Measurements from ENCODE around the gene TMEM39B. TPM values are rescaled to one million over a fixed set of nuclear protein-coding genes. Genes with fewer than 3 reads are reported as not detected.
"Not testable (repeated sequence)": the region's sequence is repeated elsewhere in the genome, so short reads cannot be mapped to it uniquely, and the experiment has no call there.

Gene TMEM39B
- total and polyA plus RNA-seq, 8 donors = 5.1 to 11.8 (median 6.2) TPM

DNA sequence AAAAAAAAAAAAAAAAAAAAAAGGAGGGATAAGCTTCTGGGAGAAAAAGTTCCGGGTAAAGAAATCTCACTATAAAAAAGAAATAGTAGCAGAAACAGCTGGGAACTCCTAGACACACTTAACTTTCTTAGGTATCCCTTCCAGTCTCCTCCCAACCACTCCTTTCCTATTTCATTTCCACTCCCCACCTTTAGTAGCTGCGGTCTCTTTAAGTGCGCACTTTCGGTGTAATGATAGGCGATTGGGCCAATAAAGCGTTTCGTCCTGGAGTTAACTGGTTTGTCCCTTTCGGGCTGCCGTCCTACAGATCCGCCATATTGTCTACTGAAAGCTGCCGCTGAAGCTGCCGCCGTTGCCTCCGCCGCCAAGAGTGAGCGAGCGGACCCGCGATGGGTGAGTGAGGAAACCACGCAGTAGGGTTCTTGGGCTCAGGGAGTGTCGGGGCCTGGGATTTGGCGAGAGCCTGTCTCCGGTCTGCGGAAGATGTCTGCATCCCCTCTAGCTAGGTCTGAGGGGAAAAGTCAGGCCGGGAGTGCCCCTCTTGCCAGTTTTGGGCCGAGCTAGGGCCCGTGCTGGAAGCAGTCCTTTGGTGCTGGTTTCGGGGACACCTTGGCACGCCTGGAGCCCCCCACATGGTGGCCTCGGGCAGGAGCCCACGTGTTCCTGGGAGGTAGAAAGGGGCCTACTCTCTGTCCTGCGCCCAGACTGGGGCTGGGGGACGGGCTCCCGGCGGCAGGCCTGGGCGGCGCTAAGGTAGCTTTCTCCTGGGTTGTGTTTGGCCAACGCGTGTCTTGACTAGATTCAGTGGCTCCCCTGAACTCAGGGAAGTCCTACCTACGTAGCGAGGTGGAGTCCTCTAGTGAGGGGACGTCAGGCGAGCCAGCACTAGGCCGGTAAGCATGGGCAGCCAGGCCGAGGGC is 35.3 kb downstream of the TMEM39B start, which contains the start of gene KPNA6:
Gene KPNA6 (plus strand): TSS at position 315 of the 920 bp plus-strand sequence. CDS start 75 bp downstream, at position 390.
- Histone ChIP-seq H3K4me1 (peaks cover 6 to 24% (median 14%) of the 10 kb centered on the region in 3 donors), H3K27me3 (no peaks in the 10 kb centered on the region), H3K4me3 (peak within 1 kb of the TSS; percentile 68 to 97 (median 90)), H3K36me3 (no peaks in the 10 kb centered on the region), H3K27ac (peak within 1 kb of the TSS; percentile 56 to 89 (median 80)), H3K9me3 (no peaks in the 10 kb centered on the region)
- intact Hi-C loops (cut with DNase I) = no loop called here
- ATAC-seq (peak; percentile 93 to 96 (median 95)), FAIRE-seq (peak; percentile 13), DNase-seq (peak; percentile 80 to 92 (median 88))
- 0 to 1% methylated on average over 45 of the region's 45 CpGs for WGBS, 2 donors
- TF ChIP-seq, protein P1, sequence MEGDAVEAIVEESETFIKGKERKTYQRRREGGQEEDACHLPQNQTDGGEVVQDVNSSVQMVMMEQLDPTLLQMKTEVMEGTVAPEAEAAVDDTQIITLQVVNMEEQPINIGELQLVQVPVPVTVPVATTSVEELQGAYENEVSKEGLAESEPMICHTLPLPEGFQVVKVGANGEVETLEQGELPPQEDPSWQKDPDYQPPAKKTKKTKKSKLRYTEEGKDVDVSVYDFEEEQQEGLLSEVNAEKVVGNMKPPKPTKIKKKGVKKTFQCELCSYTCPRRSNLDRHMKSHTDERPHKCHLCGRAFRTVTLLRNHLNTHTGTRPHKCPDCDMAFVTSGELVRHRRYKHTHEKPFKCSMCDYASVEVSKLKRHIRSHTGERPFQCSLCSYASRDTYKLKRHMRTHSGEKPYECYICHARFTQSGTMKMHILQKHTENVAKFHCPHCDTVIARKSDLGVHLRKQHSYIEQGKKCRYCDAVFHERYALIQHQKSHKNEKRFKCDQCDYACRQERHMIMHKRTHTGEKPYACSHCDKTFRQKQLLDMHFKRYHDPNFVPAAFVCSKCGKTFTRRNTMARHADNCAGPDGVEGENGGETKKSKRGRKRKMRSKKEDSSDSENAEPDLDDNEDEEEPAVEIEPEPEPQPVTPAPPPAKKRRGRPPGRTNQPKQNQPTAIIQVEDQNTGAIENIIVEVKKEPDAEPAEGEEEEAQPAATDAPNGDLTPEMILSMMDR (IDR thresholded peaks at IDR 0.05) = no peak

DNA sequence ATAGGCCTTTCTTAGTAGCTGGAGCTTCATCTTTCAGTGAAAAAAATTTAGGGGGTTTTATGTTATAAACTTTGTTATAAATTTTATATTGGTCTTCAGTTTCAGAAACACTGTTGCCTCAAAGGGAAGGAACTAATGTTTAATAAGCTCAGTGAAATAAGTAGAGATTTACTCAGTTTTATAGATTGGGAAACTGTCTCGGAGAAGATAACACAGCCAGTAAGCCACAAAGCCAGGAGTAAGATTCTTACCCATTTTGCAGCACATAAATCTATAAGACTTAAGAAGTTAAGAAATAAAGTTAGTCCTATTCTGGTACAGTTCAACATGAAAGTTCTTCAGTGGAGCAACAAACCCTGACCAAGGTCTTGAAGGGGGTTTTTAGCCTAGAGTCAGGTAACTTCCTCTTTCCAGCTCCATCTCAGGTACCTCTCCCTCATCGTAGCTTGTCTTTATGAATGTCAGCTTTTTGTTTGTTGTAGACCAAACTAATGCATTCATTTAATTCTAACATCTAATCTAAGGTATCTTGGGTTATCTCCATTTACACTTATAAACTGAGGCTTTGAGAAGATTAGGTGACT is 38.4 kb downstream of the TMEM39B start:
- H3K27ac ChIP-seq = no peak overlapping the region
- H3K4me3 ChIP-seq = no peak overlapping the region
- H3K4me1 ChIP-seq = peaks cover 10 to 27% (median 14%) of the 10 kb centered on the region in 3 donors
- 68 to 76% methylated on average over 2 of the region's 2 CpGs for WGBS, 2 donors
- no peaks in the 10 kb centered on the region for H3K36me3 ChIP-seq
- intact Hi-C loops (cut with DNase I) = no loop called here
- H3K9me3 ChIP-seq = no peaks in the 10 kb centered on the region
- TF ChIP-seq, protein P1 (IDR thresholded peaks at IDR 0.05) = no peak
- FAIRE-seq (no peak), DNase-seq (no peak), ATAC-seq (no peak)
- H3K27me3 ChIP-seq = no peaks in the 10 kb centered on the region

DNA sequence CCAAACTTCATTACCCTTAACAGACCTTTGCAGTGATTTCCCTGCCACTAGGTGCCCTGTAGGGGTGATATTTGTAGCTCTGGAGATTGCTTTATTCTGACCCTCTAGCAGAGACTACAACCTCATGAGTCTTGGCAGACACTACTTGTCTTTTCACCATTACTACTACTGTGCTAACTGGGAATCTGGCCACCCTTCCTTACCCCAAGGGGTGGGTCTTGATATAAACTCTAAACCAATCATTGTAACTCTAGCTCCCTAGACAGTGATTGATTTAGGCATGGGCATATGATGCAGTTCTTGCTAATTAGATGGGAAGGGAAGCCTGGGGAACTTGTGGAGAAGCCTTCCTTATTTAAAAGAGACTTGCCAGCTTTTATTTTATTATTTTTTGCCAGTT is 39.0 kb downstream of the TMEM39B start:
- H3K4me1 ChIP-seq = peaks cover 14 to 33% (median 14%) of the 10 kb centered on the region in 3 donors
- H3K9me3 ChIP-seq = no peaks in the 10 kb centered on the region
- intact Hi-C loops (cut with DNase I) = no loop called here
- TF ChIP-seq, protein P1 (IDR thresholded peaks at IDR 0.05) = no peak
- DNase-seq (no peak), FAIRE-seq (no peak), ATAC-seq (no peak)
- no peak overlapping the region for H3K4me3 ChIP-seq
- no peak overlapping the region for H3K27ac ChIP-seq
- no peaks in the 10 kb centered on the region for H3K36me3 ChIP-seq
- H3K27me3 ChIP-seq = no peaks in the 10 kb centered on the region

DNA sequence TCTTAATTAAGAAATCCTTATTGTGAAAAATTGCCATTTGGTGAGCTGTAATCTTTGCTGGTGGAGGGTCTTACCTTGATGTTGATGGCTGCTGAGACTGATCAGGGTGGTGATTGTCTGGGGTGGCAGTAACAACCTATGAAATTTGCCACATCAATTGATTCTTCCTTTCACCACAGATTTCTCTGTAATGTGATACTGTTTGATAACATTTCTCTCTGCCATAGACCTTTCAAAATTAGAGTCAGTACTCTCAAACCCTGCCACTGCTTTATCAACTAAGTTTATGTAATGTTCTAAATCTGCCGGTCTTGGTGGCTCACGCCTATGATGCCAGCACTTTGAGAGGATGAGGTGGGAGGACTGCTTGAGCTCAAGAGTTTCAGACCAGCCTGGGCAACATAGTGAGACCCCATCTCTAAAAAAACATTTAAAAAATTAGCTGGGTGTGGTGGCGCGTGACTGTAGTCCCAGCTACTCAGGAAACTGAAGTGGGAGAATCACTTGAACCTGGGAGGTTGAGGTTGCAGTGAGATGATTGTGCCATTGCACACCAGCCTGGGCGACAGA is 40.2 kb downstream of the TMEM39B start:
- 73 to 74% methylated on average over 5 of the region's 5 CpGs for WGBS, 2 donors
- H3K27ac ChIP-seq = no peak overlapping the region
- ATAC-seq (no peak), DNase-seq (no peak), FAIRE-seq (no peak)
- intact Hi-C loops (cut with DNase I) = no loop called here
- H3K9me3 ChIP-seq = no peaks in the 10 kb centered on the region
- H3K36me3 ChIP-seq = no peaks in the 10 kb centered on the region
- H3K4me3 ChIP-seq = no peak overlapping the region
- H3K4me1 ChIP-seq = peaks cover 14 to 33% (median 14%) of the 10 kb centered on the region in 3 donors
- TF ChIP-seq, protein P1 (IDR thresholded peaks at IDR 0.05) = no peak
- H3K27me3 ChIP-seq = no peaks in the 10 kb centered on the region

DNA sequence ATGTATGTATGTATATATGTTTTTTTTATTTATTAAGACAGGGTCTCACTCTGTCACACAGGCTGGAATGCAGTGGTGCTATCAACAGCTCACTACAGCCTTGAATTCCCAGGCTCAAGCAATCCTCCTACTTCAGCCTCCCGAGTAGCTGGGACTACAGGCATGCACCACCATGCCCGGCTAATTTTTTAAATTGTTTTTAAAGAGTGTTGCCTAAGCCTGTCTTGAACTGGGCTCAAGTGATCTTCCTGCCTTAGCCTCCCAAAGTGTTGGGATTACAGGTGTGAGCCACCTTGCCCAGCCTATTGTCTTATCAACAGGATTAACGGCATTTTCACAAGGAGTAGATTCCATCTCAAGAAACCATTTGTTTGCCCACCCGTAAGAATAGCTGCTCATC is 40.7 kb downstream of the TMEM39B start:
- H3K27me3 ChIP-seq; H3K27ac ChIP-seq; FAIRE-seq; H3K36me3 ChIP-seq; H3K9me3 ChIP-seq; intact Hi-C loops (cut with DNase I); H3K4me3 ChIP-seq; ATAC-seq; DNase-seq: not testable (repeated sequence)
- peaks cover 14 to 33% (median 14%) of the 10 kb centered on the region in 3 donors for H3K4me1 ChIP-seq
- WGBS, 2 donors = 90 to 91% methylated on average over 4 of the region's 4 CpGs
